Kidney epithelial cell (primary cell): ENCODE results near the gene RHOBTB1. TPM values are rescaled to one million over a fixed set of nuclear protein-coding genes. Genes with fewer than 3 reads are reported as not detected.

Experiments
- DNase-seq: peaks from one replicate; pipeline ENCODE4 v3.0.0-alpha.2; 2010; ENCODE audit warnings: low read depth
- H3K27me3 ChIP-seq: 2 replicates; pipeline ENCODE4 v1.6.0; 2011; ENCODE audit warnings: low read length; ENCODE audit not compliant: control insufficient read depth, insufficient read depth
- H3K36me3 ChIP-seq: 2 replicates; pipeline ENCODE4 v1.5.1; 2011; ENCODE audit warnings: low read length; ENCODE audit not compliant: control insufficient read depth, insufficient read depth
- H3K4me3 ChIP-seq: 2 replicates; pipeline ENCODE4 v1.5.1; 2011; ENCODE audit warnings: low read depth, mild to moderate bottlenecking, control low read depth, low read length
- CTCF ChIP-seq: IDR thresholded peaks from 2 replicates; pipeline ENCODE4 v1.5.1; 2011; ENCODE audit warnings: mild to moderate bottlenecking, moderate library complexity, low read length, control low read depth, inconsistent platforms; ENCODE audit not compliant: insufficient read depth, poor library complexity, severe bottlenecking
- total RNA-seq: library from RNA; depleted of rRNA; stranded (reverse); fragments of >200 nt; gene quantifications from 2 replicates; pipeline ENCODE4 v1.2.3, GENCODE V29; 2015

Gene RHOBTB1
- total RNA-seq, 1 donor from 2014 or later, result 21.3 TPM

- peak overlapping the region; percentile 75 for H3K4me3 ChIP-seq
- H3K27me3 ChIP-seq, result no peaks in the 10 kb centered on the region
- TF ChIP-seq CTCF, result no peak
- no peaks in the 10 kb centered on the region for H3K36me3 ChIP-seq
- DNase-seq, result no peak
Measured at GRCh38 chr10:60943316-60944057, 498 bp downstream of the RHOBTB1 start.

DNA sequence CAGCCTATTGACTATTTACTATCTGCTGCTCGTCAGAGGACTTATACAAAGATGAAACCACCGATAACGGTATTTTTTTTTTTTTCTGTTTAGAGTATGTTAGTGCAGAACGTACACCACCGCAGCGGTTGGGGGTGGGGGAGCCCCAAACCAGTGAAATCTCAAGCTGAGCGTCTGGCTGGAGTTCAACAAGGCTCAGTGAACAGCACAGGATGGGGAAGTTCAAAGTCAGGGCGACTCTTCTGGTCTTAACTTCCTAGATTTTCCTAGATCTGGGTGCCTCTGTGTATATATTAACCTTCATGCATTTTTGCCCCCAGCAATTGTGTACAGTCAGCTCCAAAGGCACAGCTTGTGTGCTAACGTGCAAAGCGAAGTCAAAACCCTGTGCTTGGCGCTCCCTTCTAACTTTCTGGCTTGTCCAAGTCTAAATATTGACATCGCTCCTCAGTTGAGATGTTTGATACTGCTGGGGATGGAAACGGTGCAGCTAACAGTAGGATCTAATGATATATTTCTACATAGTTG, 1.1 kb downstream of the RHOBTB1 start:
- Histone ChIP-seq H3K27me3 (no peaks in the 10 kb centered on the region), H3K36me3 (no peaks in the 10 kb centered on the region), H3K4me3 (peak overlapping the region; percentile 75)
- DNase-seq, result no peak
- TF ChIP-seq CTCF, result no peak

- no peak for TF ChIP-seq CTCF
- peak overlapping the region; percentile 75 for H3K4me3 ChIP-seq
- H3K36me3 ChIP-seq, result no peaks in the 10 kb centered on the region
- no peak for DNase-seq
- H3K27me3 ChIP-seq, result no peaks in the 10 kb centered on the region
Measured at GRCh38 chr10:60942134-60942787, 1.7 kb downstream of the RHOBTB1 start.

GRCh38 chr10:60940446-60940845, 3.5 kb downstream of the RHOBTB1 start:
- Histone ChIP-seq H3K27me3 (no peaks in the 10 kb centered on the region), H3K36me3 (no peaks in the 10 kb centered on the region), H3K4me3 (no peak overlapping the region)
- DNase-seq, result no peak
- TF ChIP-seq CTCF, result no peak

DNA sequence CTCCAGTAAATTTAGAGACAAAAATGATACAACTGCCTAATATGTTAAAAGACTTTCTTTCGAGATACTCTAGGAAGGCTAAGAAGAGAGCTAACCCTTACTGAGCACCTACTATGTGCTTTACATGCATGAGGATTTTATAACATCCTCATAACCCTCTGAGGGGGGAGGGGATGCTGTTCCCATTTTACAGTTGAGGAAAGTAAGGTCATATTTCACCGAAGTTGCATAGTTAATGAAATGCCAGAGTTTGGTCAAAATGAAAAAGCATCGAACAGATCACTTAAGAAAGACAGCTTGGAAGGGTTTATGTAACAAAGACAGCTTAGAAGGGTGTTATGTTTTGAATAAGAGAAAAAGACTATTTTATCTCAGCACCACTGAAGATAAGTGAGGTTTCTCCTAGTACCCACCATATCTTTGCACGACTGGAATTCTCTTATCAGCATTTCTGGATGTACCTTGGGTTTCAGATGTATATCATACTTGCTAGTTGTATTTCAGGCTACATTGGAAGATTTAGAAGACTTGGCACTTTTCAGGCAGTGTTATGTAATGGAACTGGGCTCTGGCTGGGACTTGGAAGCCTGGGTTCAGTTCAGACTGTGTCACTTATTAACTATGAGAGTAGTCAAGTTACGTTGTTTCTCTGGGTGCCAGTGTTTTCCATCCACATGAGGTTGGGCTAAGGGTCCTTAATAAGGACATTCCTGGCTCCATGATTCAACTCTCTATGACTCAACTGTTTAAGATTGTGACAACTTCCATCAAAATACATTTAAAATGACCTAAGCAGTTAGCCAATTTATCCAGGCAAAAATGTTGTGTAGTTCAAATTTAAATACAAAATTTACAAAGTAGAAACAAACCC, 6.0 kb downstream of the RHOBTB1 start:
- Histone ChIP-seq H3K27me3 (no peaks in the 10 kb centered on the region), H3K4me3 (no peak overlapping the region), H3K36me3 (no peaks in the 10 kb centered on the region)
- TF ChIP-seq CTCF, result no peak
- DNase-seq, result peak; percentile 65
